ENCODE measurements around the gene TSHZ3. TPM values are rescaled to one million over a fixed set of nuclear protein-coding genes. Genes with fewer than 3 reads are reported as not detected.

The TSHZ3 gene
- total RNA-seq, 2 donors from 2014 or later = 0.27 to 2.9 TPM

GRCh38 chr19:31328238-31328637 is 21.0 kb downstream of the TSHZ3 start:
- Mint-ChIP-seq H3K36me3 (no peaks in the 10 kb centered on the region), H3K9me3 (no peaks in the 10 kb centered on the region), H3K27ac (no peak overlapping the region)
- DNase-seq (ENCODE audit: low spot score in 2 of 2) (no peak), ATAC-seq (no peak)

- H3K9me3 Mint-ChIP-seq = no peaks in the 10 kb centered on the region
- no peak for ATAC-seq
- H3K36me3 Mint-ChIP-seq = no peaks in the 10 kb centered on the region
Measured at GRCh38 chr19:31326329-31327028, 22.8 kb downstream of the TSHZ3 start.

GRCh38 chr19:31325342-31325741 is 23.9 kb downstream of the TSHZ3 start:
- no peaks in the 10 kb centered on the region for H3K9me3 Mint-ChIP-seq
- DNase-seq (ENCODE audit: low spot score in 2 of 2) = no peak
- no peak overlapping the region for H3K27ac Mint-ChIP-seq
- H3K36me3 Mint-ChIP-seq = no peaks in the 10 kb centered on the region
- ATAC-seq = no peak

More at GRCh38 chr19:31326329-31327028, 22.8 kb downstream of the TSHZ3 start:
- DNase-seq (ENCODE audit: low spot score in 2 of 2) = no peak
- no peak overlapping the region for H3K27ac Mint-ChIP-seq

- ATAC-seq (no peak), DNase-seq (ENCODE audit: low spot score in 2 of 2) (no peak)
- Mint-ChIP-seq H3K9me3 (no peaks in the 10 kb centered on the region), H3K27ac (no peak overlapping the region), H3K36me3 (no peaks in the 10 kb centered on the region)
Measured at GRCh38 chr19:31319465-31319864, 29.8 kb downstream of the TSHZ3 start.

GRCh38 chr19:31318790-31319425 is 30.3 kb downstream of the TSHZ3 start:
- DNase-seq (ENCODE audit: low spot score in 2 of 2) (no peak), ATAC-seq (no peak)
- no peaks in the 10 kb centered on the region for H3K9me3 Mint-ChIP-seq

GRCh38 chr19:31317570-31317969 is 31.7 kb downstream of the TSHZ3 start:
- ATAC-seq = no peak
- Mint-ChIP-seq H3K9me3 (no peaks in the 10 kb centered on the region), H3K27ac (no peak overlapping the region)

More at GRCh38 chr19:31318790-31319425, 30.3 kb downstream of the TSHZ3 start:
- Mint-ChIP-seq H3K27ac (no peak overlapping the region), H3K36me3 (no peaks in the 10 kb centered on the region)

GRCh38 chr19:31317093-31317492 is 32.1 kb downstream of the TSHZ3 start:
- DNase-seq (ENCODE audit: low spot score in 2 of 2) = no peak
- no peak for ATAC-seq
- Mint-ChIP-seq H3K9me3 (no peaks in the 10 kb centered on the region), H3K27ac (no peak overlapping the region), H3K36me3 (no peaks in the 10 kb centered on the region)

More at GRCh38 chr19:31317570-31317969, 31.7 kb downstream of the TSHZ3 start:
- no peak for DNase-seq (ENCODE audit: low spot score in 2 of 2)
- H3K36me3 Mint-ChIP-seq = no peaks in the 10 kb centered on the region

GRCh38 chr19:31316201-31316951 is 32.9 kb downstream of the TSHZ3 start:
- DNase-seq (ENCODE audit: low spot score in 2 of 2) (no peak), ATAC-seq (no peak)
- no peak overlapping the region for H3K27ac Mint-ChIP-seq
- no peaks in the 10 kb centered on the region for H3K9me3 Mint-ChIP-seq
- H3K36me3 Mint-ChIP-seq = no peaks in the 10 kb centered on the region

GRCh38 chr19:31315652-31316051 is 33.6 kb downstream of the TSHZ3 start:
- H3K9me3 Mint-ChIP-seq = no peaks in the 10 kb centered on the region
- DNase-seq (ENCODE audit: low spot score in 2 of 2) = no peak

GRCh38 chr19:31314849-31315629 is 34.2 kb downstream of the TSHZ3 start:
- Mint-ChIP-seq H3K36me3 (no peaks in the 10 kb centered on the region), H3K27ac (peak overlapping the region in 1 of 2 donors; percentile 60), H3K9me3 (no peaks in the 10 kb centered on the region)
- DNase-seq (ENCODE audit: low spot score in 2 of 2) = no peak
- ATAC-seq = no peak

More at GRCh38 chr19:31315652-31316051, 33.6 kb downstream of the TSHZ3 start:
- H3K36me3 Mint-ChIP-seq = no peaks in the 10 kb centered on the region
- no peak overlapping the region for H3K27ac Mint-ChIP-seq
- ATAC-seq = no peak

- DNase-seq (ENCODE audit: low spot score in 2 of 2) = no peak
- Mint-ChIP-seq H3K36me3 (no peaks in the 10 kb centered on the region), H3K9me3 (no peaks in the 10 kb centered on the region), H3K27ac (no peak overlapping the region)
- no peak for ATAC-seq
Measured at GRCh38 chr19:31314156-31314555, 35.1 kb downstream of the TSHZ3 start.

- Mint-ChIP-seq H3K27ac (no peak overlapping the region), H3K36me3 (no peaks in the 10 kb centered on the region), H3K9me3 (no peaks in the 10 kb centered on the region)
- ATAC-seq (no peak), DNase-seq (ENCODE audit: low spot score in 2 of 2) (no peak)
Measured at GRCh38 chr19:31313291-31314030, 35.8 kb downstream of the TSHZ3 start.

GRCh38 chr19:31312677-31313244 is 36.5 kb downstream of the TSHZ3 start:
- Mint-ChIP-seq H3K9me3 (no peaks in the 10 kb centered on the region), H3K27ac (peak overlapping the region in 1 of 2 donors; percentile 29), H3K36me3 (no peaks in the 10 kb centered on the region)
- no peak for ATAC-seq
- DNase-seq (ENCODE audit: low spot score in 2 of 2) = no peak

- ATAC-seq (peak; percentile 51 to 78), DNase-seq (ENCODE audit: low spot score in 2 of 2) (peak in 1 of 2 donors; percentile 50)
- H3K36me3 Mint-ChIP-seq = no peaks in the 10 kb centered on the region
- H3K27ac Mint-ChIP-seq = peak overlapping the region in 1 of 2 donors; percentile 93
- H3K9me3 Mint-ChIP-seq = no peaks in the 10 kb centered on the region
Measured at GRCh38 chr19:31312009-31312676, 37.1 kb downstream of the TSHZ3 start.

- no peaks in the 10 kb centered on the region for H3K36me3 Mint-ChIP-seq
- H3K9me3 Mint-ChIP-seq = no peaks in the 10 kb centered on the region
- DNase-seq (ENCODE audit: low spot score in 2 of 2) (no peak), ATAC-seq (no peak)
- H3K27ac Mint-ChIP-seq = peak overlapping the region in 1 of 2 donors; percentile 84
Measured at GRCh38 chr19:31310432-31311133, 38.7 kb downstream of the TSHZ3 start.
